K562 (cell line): ENCODE results near the gene PUSL1. TPM values are rescaled to one million over a fixed set of nuclear protein-coding genes. Genes with fewer than 3 reads are reported as not detected.

ENCODE experiments used
- ATAC-seq: fragments of 200-7000 bp; cut with Tn5 transposase; 3 replicates; pipeline ENCODE4 v1.9.1; 2020; ENCODE audit warnings: moderate library complexity
- BruUV-seq: library from RNA; stranded (reverse); fragments of 400-500 nt; replicated peaks from 2 replicates; lab custom pipeline; 2021; lab: Mats Ljungman, UMichigan
- CTCF ChIA-PET: fragments of 300-600 bp; formaldehyde crosslinking; extraction: SDS; loops from one replicate; lab custom pipeline; 2021; ENCODE audit warnings: low intra/inter-chr PET ratio; lab: Yijun Ruan, JAX
- POLR2A ChIA-PET: fragments of 300-600, 350-650 bp; sonication (Branson Sonifier 250); formaldehyde crosslinking; extraction: SDS; loops from one replicate; lab custom pipeline; 2021; ENCODE audit warnings: antibody characterized with exemption, inconsistent platforms; lab: Yijun Ruan, JAX
- DNase-seq, 4 experiments: peaks; one replicate each; pipeline versions ENCODE4 v3.0.0 to v3.0.0-alpha.2; 2011 to 2018; ENCODE audit warnings: low spot score in 3 of 4, mixed read lengths in 3 of 4; ENCODE audit errors: extremely low read depth in 1 of 4
- FAIRE-seq: peaks from 2 replicates; lab custom pipeline; 2011; peaks lifted over from hg19 to GRCh38; lab: Jason Lieb, UNC
- H2AFZ ChIP-seq: 2 replicates; pipeline ENCODE4 v1.6.0; 2011; ENCODE audit warnings: low read depth, low read length, control low read depth, inconsistent platforms
- H3K27ac ChIP-seq: fragments of 200-600 bp; 3 replicates; pipeline ENCODE4 v1.8.0; 2011; ENCODE audit warnings: low read depth, mild to moderate bottlenecking, control low read depth, inconsistent platforms, low read length, moderate library complexity, mixed read lengths; ENCODE audit errors: extremely low read depth
- H3K27me3 ChIP-seq, 2 experiments: fragments of 300-600 bp in 1 of 2; 2 replicates in 1 of 2; 3 replicates in 1 of 2; pipeline versions ENCODE4 v1.6.0 to v1.8.0; 2011; ENCODE audit warnings: inconsistent platforms in 2 of 2, low read length in 2 of 2, mild to moderate bottlenecking in 1 of 2, mixed read lengths in 1 of 2, moderate library complexity in 1 of 2; ENCODE audit not compliant: control insufficient read depth in 2 of 2, insufficient read depth in 2 of 2
- H3K36me3 ChIP-seq: fragments of 300-600 bp; 3 replicates; pipeline ENCODE4 v1.8.0; 2011; ENCODE audit warnings: mild to moderate bottlenecking, low read length, inconsistent platforms; ENCODE audit not compliant: control insufficient read depth, insufficient read depth
- H3K4me1 ChIP-seq, 2 experiments: fragments of 200-600 bp in 1 of 2; replicated peaks in 1 of 2; 2 replicates in 1 of 2; 3 replicates in 1 of 2; pipeline versions ENCODE4 v1.5.1 to v1.8.0; 2011; ENCODE audit warnings: inconsistent platforms in 2 of 2, low read length in 2 of 2, mild to moderate bottlenecking in 1 of 2, mixed read lengths in 1 of 2, moderate library complexity in 1 of 2; ENCODE audit not compliant: control insufficient read depth in 2 of 2, insufficient read depth in 2 of 2
- H3K4me2 ChIP-seq: 2 replicates; pipeline ENCODE4 v1.6.1; 2011; ENCODE audit warnings: low read length, control low read depth, inconsistent platforms, mixed read lengths; ENCODE audit not compliant: insufficient read depth
- H3K4me3 ChIP-seq: fragments of 200-600 bp; sonication (generic), shearing (Covaris generic); 2 replicates; pipeline ENCODE4 v1.5.1; 2016; ENCODE audit warnings: control low read depth, inconsistent platforms
- H3K79me2 ChIP-seq: fragments of 200-600 bp; 3 replicates; pipeline ENCODE4 v1.8.0; 2011; ENCODE audit warnings: low read length, inconsistent platforms; ENCODE audit not compliant: control insufficient read depth, insufficient read depth
- H3K9ac ChIP-seq, 2 experiments: 2 replicates each; pipeline versions ENCODE4 v1.6.0 to v1.6.1; 2011; ENCODE audit warnings: low read depth in 2 of 2, low read length in 2 of 2, control low read depth in 1 of 2, inconsistent platforms in 1 of 2, mild to moderate bottlenecking in 1 of 2, mixed read lengths in 1 of 2; ENCODE audit not compliant: insufficient read depth in 1 of 2
- H3K9me1 ChIP-seq: one replicate; pipeline ENCODE4 v1.6.0; 2011; ENCODE audit warnings: inconsistent platforms, mild to moderate bottlenecking, low read length, moderate library complexity; ENCODE audit not compliant: control insufficient read depth, insufficient read depth
- H3K9me3 ChIP-seq: replicated peaks from 2 replicates; pipeline ENCODE4 v1.5.1; 2011; ENCODE audit warnings: low read depth, low read length, inconsistent platforms; ENCODE audit not compliant: control insufficient read depth, insufficient read depth
- H4K20me1 ChIP-seq: replicated peaks from 2 replicates; pipeline ENCODE4 v1.6.1; 2011; ENCODE audit warnings: low read length, inconsistent platforms, mixed read lengths; ENCODE audit not compliant: control insufficient read depth, insufficient read depth
- FOXK2 ChIP-seq, 2 experiments: fragments of 450-650 bp; IDR thresholded peaks in 1 of 2; conservative IDR thresholded peaks in 1 of 2; 2 replicates each; pipeline ENCODE4 v1.6.1; 2016; ENCODE audit warnings: low read depth in 2 of 2, mild to moderate bottlenecking in 1 of 2
- PHF8 ChIP-seq: fragments of 200-600 bp; sonication (generic); IDR thresholded peaks from 2 replicates; pipeline ENCODE4 v1.6.1; 2012; ENCODE audit warnings: mixed run types, mild to moderate bottlenecking, inconsistent platforms, low read length, moderate library complexity, borderline replicate concordance
- POLR2AphosphoS5 ChIP-seq: IDR thresholded peaks from 2 replicates; pipeline ENCODE4 v1.6.1; 2011; ENCODE audit warnings: mild to moderate bottlenecking, low read depth, low read length, moderate library complexity; ENCODE audit not compliant: control insufficient read depth, insufficient read depth
- POLR2G ChIP-seq: fragments of 200-400 bp; formaldehyde crosslinking; IDR thresholded peaks from 2 replicates; pipeline ENCODE4 v1.6.1; 2017; ENCODE audit warnings: low read depth, mild to moderate bottlenecking, antibody characterized with exemption, low read length, moderate library complexity
- RBFOX2 ChIP-seq: fragments of 200-400 bp; formaldehyde crosslinking; IDR thresholded peaks from 2 replicates; pipeline ENCODE4 v1.6.1; 2017; ENCODE audit warnings: low read depth, mild to moderate bottlenecking, low read length, moderate library complexity
- RBM22 ChIP-seq: fragments of 200-400 bp; formaldehyde crosslinking; IDR thresholded peaks from 2 replicates; pipeline ENCODE4 v1.6.1; 2018; ENCODE audit warnings: low read length, low read depth; ENCODE audit not compliant: poor library complexity, severe bottlenecking
- SUPT5H ChIP-seq: fragments of 450-650 bp; IDR thresholded peaks from 2 replicates; pipeline ENCODE4 v1.6.1; 2016
- TCFL5 ChIP-seq: fragments of 250-450 bp; sonication (Bioruptor Pico); conservative IDR thresholded peaks from 2 replicates; pipeline ENCODE4 v1.6.1; 2021; ENCODE audit warnings: mild to moderate bottlenecking, moderate library complexity, matching md5 sums
- TSHZ1 ChIP-seq: fragments of 250-450 bp; sonication (Bioruptor Pico); IDR thresholded peaks from 2 replicates; pipeline ENCODE4 v1.4.0; 2020; ENCODE audit warnings: mild to moderate bottlenecking, moderate library complexity
- ZC3H4 ChIP-seq: sonication (generic); formaldehyde crosslinking; IDR thresholded peaks from 2 replicates; pipeline ENCODE4 v1.9.0; 2021; ENCODE audit warnings: missing genetic modification reagents, borderline replicate concordance
- ZNF277 ChIP-seq: fragments of 250-450 bp; sonication (Bioruptor Pico); IDR thresholded peaks from 2 replicates; pipeline ENCODE4 v1.8.0; 2022; ENCODE audit warnings: inconsistent platforms, mild to moderate bottlenecking, moderate library complexity, borderline replicate concordance
- WGBS: fragments of 100-300 bp; shearing (Covaris generic); methylation state at CpG from one replicate; pipeline ENCODE4 v1.1.6; 2016; ENCODE audit warnings: low coverage, mixed read lengths; ENCODE audit not compliant: insufficient coverage; ENCODE audit errors: missing lambda C conversion rate; 5-methylcytosine and 5-hydroxymethylcytosine counted together
- in situ Hi-C: fragments of 300-500 bp; cut with MboI; formaldehyde crosslinking; loops from 4 replicates; pipeline ENCODE4 v1.15.0; 2018; ENCODE audit warnings: inconsistent platforms, mixed read lengths
- intact Hi-C: fragments of 100-400 bp; cut with micrococcal nuclease; formaldehyde crosslinking; loops from 2 replicates; pipeline ENCODE4 v1.14.2; 2022
- polyA plus RNA-seq, 8 experiments: library from polyadenylated mRNA; depleted of rRNA in 4 of 8; stranded (reverse) in 5 of 8; unstranded in 3 of 8; fragments of >200 nt; fragmentation: Nextera tagmentation in 2 of 8; fragmentation: Illumina TruSeq in 1 of 8; extraction: Ambion mirVana in 2 of 8; extraction: Trizol in 1 of 8; gene quantifications; 2 replicates each; pipeline versions ENCODE4 v1.2.1 to v1.2.3, GENCODE V29; 2011 to 2014; ENCODE audit warnings: inconsistent platforms in 1 of 8, missing spikeins in 1 of 8
- total RNA-seq, 7 experiments: library from RNA; depleted of rRNA in 6 of 7; stranded (reverse); fragments of >200 nt in 6 of 7; fragmentation: Illumina TruSeq in 2 of 7; extraction: Trizol in 2 of 7; gene quantifications; 2 replicates each; pipeline versions ENCODE4 v1.2.1 to v1.2.3, GENCODE V29; 2011 to 2021; ENCODE audit warnings: low replicate concordance in 1 of 7

Gene PUSL1
- total and polyA plus RNA-seq, 9 of the 15 experiments (the other 6 are each of a cell fraction or from before 2014, with no cell fraction given): 0.62 to 86.9 (median 13.6) TPM

DNA sequence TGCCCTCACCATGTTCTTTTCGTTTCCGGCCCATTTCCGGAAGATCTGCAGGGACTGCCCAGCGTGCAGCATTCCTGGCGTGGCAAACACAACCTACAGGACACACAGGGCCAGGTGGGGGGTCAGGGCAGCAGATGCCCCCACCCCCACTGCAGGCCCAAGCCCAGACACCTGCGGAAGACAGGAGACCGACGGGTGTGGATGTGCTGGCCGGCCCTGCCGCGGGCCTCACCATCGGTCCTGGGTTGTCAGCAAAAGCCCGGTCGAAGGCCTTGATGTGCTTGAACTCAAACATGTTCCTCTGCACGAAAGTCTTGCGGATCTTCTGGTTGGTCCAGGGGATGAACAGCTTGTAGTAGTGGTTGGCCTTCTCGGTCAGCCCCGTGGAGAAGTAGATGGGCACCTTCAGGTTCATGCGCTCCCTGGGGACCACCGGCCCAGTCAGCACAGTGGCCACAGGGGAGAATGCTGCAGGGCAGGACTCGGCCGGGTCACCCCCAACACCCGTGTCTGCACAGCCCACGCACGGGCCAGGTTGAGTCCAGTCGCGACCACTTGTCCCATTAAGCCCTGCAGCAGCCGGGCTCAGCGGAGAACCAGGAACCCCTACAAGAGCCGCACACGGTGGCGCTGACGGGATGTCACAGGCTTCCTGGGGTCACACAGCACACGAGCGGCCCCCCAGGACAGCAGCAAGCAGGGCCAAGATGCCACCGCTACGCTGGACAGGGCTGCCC is 5.3 kb downstream of the PUSL1 start:
- Histone ChIP-seq H3K4me2 (no peak overlapping the region), H3K36me3 (peaks cover 86% of the 10 kb centered on the region), H4K20me1 (peaks cover 11% of the 10 kb centered on the region), H3K27ac (no peak overlapping the region), H3K4me1 (peaks cover 24 to 88% of the 10 kb centered on the region in 2 experiments), H3K9me3 (no peaks in the 10 kb centered on the region), H2AFZ (no peak overlapping the region), H3K9ac (peak overlapping the region in 1 of 2 experiments; percentile 3; a peak in 1 of 4 replicates), H3K9me1 (no peaks in the 10 kb centered on the region), H3K79me2 (peaks cover 37% of the 10 kb centered on the region), H3K4me3 (no peak overlapping the region), H3K27me3 (no peaks in the 10 kb centered on the region)
- ATAC-seq (no peak), FAIRE-seq (no peak), DNase-seq (no peak)
- 93% methylated on average over 37 of the region's 37 CpGs for WGBS
- ChIA-PET CTCF (no interaction called here), POLR2A (interaction anchor here (0.6 to 2.4 kb wide), 6 partner anchors 9 to 128 kb away, joined by 3 to 9 read pairs (median 4); no protein-coding TSS in a partner anchor)
- intact Hi-C loops: no loop called here
- in situ Hi-C loops: no loop called here
- BruUV-seq: no TSS peak
- TF ChIP-seq RBFOX2 (peak; percentile 27; the same call in 1 of the 2 replicates), TSHZ1 (CRISPR knock-in tag) (no peak), ZC3H4 (no peak), RBM22 (peak; percentile 89), POLR2AphosphoS5 (0 out of 2 replicates have a peak, but pooled peaks have one; percentile 3), SUPT5H (peak; percentile 8; the same call in 1 of the 2 replicates), POLR2G (peak; percentile 1; the same call in 1 of the 2 replicates), PHF8 (no peak), FOXK2 (conservative IDR thresholded peaks at IDR 0.05 in 1 of 2, IDR thresholded peaks at IDR 0.05 in 1 of 2; ENCODE audit: low read depth in 2 of 2) (no peak), TCFL5 (CRISPR knock-in tag) (no peak), ZNF277 (CRISPR knock-in tag) (no peak)
